AG04449 (cell line): ENCODE data around the gene TIPARP.
"Not testable (repeated sequence)": the region's sequence is repeated elsewhere in the genome, so short reads cannot be mapped to it uniquely, and the experiment has no call there.

Source experiments
- CTCF ChIA-PET: fragments of 350-600 bp; formaldehyde crosslinking; extraction: SDS; loops from one replicate; lab custom pipeline; 2021; ENCODE audit warnings: antibody characterized with exemption; lab: Yijun Ruan, JAX
- POLR2A ChIA-PET: fragments of 400-600, 350-600 bp; formaldehyde crosslinking; extraction: SDS; loops from one replicate; lab custom pipeline; 2020; ENCODE audit warnings: antibody characterized with exemption, inconsistent platforms; lab: Yijun Ruan, JAX
- DNase-seq: peaks from one replicate; pipeline ENCODE4 v3.0.0-alpha.2; 2010; ENCODE audit warnings: low read depth, low spot score
- H3K4me3 ChIP-seq: 2 replicates; pipeline ENCODE4 v1.5.1; 2011; ENCODE audit warnings: low read depth, mild to moderate bottlenecking, control low read depth, low read length
- CTCF ChIP-seq: IDR thresholded peaks from one replicate; pipeline ENCODE4 v1.5.1; 2011; ENCODE audit warnings: mild to moderate bottlenecking, moderate library complexity, low read length, control low read depth, inconsistent platforms; ENCODE audit not compliant: insufficient read depth; ENCODE audit errors: missing control alignments

Gene TIPARP

GRCh38 chr3:156732261-156732660 is 57.9 kb downstream of the TIPARP start:
- H3K4me3 ChIP-seq, result no peak overlapping the region
- TF ChIP-seq CTCF, result no peak
- no peak for DNase-seq
- POLR2A ChIA-PET, result no interaction called here
- CTCF ChIA-PET, result interaction anchor here (1.0 kb wide), 1 partner anchor 350 kb away, joined by 3 read pairs; no protein-coding TSS in a partner anchor

- POLR2A ChIA-PET, result no interaction called here
- DNase-seq, result no peak
- no peak for TF ChIP-seq CTCF
- CTCF ChIA-PET, result interaction anchor here (1.2 kb wide), 1 partner anchor 9 kb away, joined by 3 read pairs; no protein-coding TSS in a partner anchor
- H3K4me3 ChIP-seq, result no peak overlapping the region
Measured at GRCh38 chr3:156732715-156733421, 58.5 kb downstream of the TIPARP start.

GRCh38 chr3:156734661-156735060 is 60.3 kb downstream of the TIPARP start:
- POLR2A ChIA-PET, result interaction anchor here (0.6 to 0.7 kb wide), 2 partner anchors 12 to 403 kb away, joined by 3 to 5 read pairs; no protein-coding TSS in a partner anchor
- DNase-seq, CTCF ChIA-PET, H3K4me3 ChIP-seq: not testable (repeated sequence)

GRCh38 chr3:156735471-156735870 is 61.1 kb downstream of the TIPARP start:
- DNase-seq, result no peak
- TF ChIP-seq CTCF, result no peak
- ChIA-PET POLR2A (no interaction called here), CTCF (no interaction called here)
- H3K4me3 ChIP-seq, result no peak overlapping the region

- DNase-seq, H3K4me3 ChIP-seq, POLR2A ChIA-PET, CTCF ChIA-PET: not testable (repeated sequence)
Measured at GRCh38 chr3:156737049-156737448, 62.7 kb downstream of the TIPARP start.

GRCh38 chr3:156738251-156738650 is 63.9 kb downstream of the TIPARP start:
- CTCF ChIA-PET, result interaction anchor here (1.0 kb wide), 1 partner anchor 10 kb away, joined by 3 read pairs; no protein-coding TSS in a partner anchor
- no peak for TF ChIP-seq CTCF
- POLR2A ChIA-PET, result no interaction called here
- no peak for DNase-seq
- H3K4me3 ChIP-seq, result no peak overlapping the region

GRCh38 chr3:156739976-156740375 is 65.6 kb downstream of the TIPARP start:
- ChIA-PET CTCF (no interaction called here), POLR2A (no interaction called here)
- DNase-seq, result no peak
- TF ChIP-seq CTCF, result no peak
- H3K4me3 ChIP-seq, result no peak overlapping the region

- CTCF ChIA-PET, POLR2A ChIA-PET, H3K4me3 ChIP-seq, DNase-seq: not testable (repeated sequence)
Measured at GRCh38 chr3:156740581-156740980, 66.2 kb downstream of the TIPARP start.
